ENCODE data around the gene TRIM28. TPM values are rescaled to one million over a fixed set of nuclear protein-coding genes. Genes with fewer than 3 reads are reported as not detected.

Gene TRIM28
- polyA plus RNA-seq, 1 experiment, result 476 TPM

DNA sequence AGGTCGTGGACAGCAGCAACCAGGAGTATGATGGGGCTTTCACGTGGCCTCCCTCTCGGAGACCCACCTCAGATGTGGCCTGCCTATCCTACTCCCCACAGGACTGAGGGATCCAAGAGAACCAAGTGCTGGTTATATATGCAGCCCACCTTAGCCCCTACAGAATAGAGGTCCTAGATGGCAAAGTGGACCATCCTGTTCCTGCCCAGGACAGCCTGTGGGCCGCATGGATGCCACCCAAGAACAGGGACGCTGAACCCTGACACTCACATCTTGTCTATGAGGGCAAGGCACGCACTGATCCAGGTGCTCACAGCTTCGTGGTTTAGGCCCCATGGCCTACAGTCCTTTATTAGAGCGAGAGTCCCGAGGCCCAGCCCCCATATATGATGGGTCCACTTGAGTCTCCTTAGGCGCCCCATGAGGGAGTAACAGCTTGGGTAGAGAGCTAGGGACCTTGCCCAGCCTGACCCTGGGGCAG lies 30.6 kb upstream of the TRIM28 start:
- POLR2A ChIA-PET, result no interaction called here

DNA sequence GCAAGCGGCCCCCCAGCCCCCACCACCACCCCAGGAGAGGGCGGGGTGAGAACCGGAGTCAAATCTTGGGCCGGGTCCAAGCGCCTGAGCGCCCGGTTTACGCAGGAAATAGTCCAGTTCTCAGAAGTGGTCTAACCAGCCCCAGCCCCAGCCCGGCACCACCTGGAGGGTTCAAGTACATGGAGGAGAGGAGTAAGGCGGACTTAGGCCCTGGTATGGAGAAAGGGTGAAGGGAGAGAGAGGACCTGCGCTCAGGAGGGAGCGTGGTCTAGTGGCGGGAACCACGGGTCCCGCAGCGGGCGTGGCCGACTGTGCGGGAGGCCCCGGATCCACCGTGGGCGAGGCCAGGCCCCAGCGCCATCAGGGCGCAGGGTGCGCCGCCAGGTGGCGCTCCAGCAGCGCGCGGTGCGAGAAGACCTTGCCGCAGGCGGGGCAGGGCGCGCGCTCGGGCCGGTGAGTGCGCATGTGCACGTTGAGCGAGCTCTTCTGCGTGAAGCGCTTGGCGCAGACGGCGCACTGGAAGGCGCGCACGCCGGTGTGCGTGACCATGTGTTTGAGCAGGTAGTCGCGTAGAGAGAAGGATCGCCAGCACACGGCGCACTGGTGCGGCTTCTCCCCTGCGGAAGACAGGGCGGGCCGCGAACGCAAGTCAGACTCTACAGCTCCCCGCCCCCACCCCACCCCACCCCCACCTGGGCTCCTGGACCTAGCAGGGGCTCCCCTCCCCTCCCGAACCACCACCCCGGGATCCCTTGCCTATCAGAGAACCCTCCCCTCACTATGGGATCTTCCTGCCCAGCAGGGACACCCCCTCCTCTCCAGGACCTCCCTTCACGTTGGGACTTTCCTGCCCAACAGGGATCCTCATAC lies 29.9 kb upstream of the TRIM28 start:
- Histone ChIP-seq H3K27me3 (ENCODE audit: control insufficient read depth, insufficient read depth, low read length) (no peaks in the 10 kb centered on the region), H3K4me3 (ENCODE audit: low read depth, low read length) (peak overlapping the region; percentile 39), H3K36me3 (ENCODE audit: control insufficient read depth, insufficient read depth, low read length) (peaks cover 9% of the 10 kb centered on the region)
- POLR2A ChIA-PET, result no interaction called here
- TF ChIP-seq, protein P1, sequence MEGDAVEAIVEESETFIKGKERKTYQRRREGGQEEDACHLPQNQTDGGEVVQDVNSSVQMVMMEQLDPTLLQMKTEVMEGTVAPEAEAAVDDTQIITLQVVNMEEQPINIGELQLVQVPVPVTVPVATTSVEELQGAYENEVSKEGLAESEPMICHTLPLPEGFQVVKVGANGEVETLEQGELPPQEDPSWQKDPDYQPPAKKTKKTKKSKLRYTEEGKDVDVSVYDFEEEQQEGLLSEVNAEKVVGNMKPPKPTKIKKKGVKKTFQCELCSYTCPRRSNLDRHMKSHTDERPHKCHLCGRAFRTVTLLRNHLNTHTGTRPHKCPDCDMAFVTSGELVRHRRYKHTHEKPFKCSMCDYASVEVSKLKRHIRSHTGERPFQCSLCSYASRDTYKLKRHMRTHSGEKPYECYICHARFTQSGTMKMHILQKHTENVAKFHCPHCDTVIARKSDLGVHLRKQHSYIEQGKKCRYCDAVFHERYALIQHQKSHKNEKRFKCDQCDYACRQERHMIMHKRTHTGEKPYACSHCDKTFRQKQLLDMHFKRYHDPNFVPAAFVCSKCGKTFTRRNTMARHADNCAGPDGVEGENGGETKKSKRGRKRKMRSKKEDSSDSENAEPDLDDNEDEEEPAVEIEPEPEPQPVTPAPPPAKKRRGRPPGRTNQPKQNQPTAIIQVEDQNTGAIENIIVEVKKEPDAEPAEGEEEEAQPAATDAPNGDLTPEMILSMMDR (IDR thresholded peaks at IDR 0.05; ENCODE audit: insufficient read depth, low read depth, low read length), result peak; percentile 46
- CTCF ChIA-PET, result interaction anchor here (0.6 to 2.3 kb wide), 7 partner anchors 10 to 71 kb away, joined by 3 to 11 read pairs (median 4); partner anchors contain the start of gene TRIM28
- DNase-seq (ENCODE audit: low read depth), result peak; percentile 26

More for the DNA sequence above, 30.6 kb upstream of the TRIM28 start:
- TF ChIP-seq, protein P1 (IDR thresholded peaks at IDR 0.05; ENCODE audit: insufficient read depth, low read depth, low read length), result no peak
- no peak for DNase-seq (ENCODE audit: low read depth)
- Histone ChIP-seq H3K27me3 (ENCODE audit: control insufficient read depth, insufficient read depth, low read length) (no peaks in the 10 kb centered on the region), H3K36me3 (ENCODE audit: control insufficient read depth, insufficient read depth, low read length) (peaks cover 9% of the 10 kb centered on the region), H3K4me3 (ENCODE audit: low read depth, low read length) (no peak overlapping the region)
- CTCF ChIA-PET, result interaction anchor here (1.0 to 2.3 kb wide), 6 partner anchors 9 to 71 kb away, joined by 3 to 11 read pairs (median 4); partner anchors contain the start of gene TRIM28

DNA sequence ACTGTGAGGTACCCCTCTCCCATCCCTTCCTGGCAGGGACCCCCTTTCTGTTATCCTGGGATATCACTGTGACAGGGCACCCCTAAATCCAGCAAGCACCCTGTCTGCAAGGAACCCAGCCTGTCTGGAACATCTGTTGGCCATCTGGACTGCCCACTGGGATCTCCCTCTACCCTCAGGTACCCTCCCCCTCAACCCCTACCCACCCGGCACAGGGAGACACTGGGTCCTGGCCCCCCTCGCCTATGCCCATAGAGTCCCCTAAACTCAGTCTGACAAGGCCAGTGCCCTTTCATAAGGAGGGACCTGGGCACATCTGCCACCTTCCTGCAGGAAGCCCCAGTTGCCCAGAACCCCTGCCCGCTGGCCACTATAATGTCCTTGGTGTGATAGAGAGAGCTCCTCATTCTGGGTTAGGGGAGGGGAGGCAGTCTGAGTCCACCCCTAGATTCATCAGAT lies 29.3 kb upstream of the TRIM28 start:
- no peaks in the 10 kb centered on the region for H3K27me3 ChIP-seq (ENCODE audit: control insufficient read depth, insufficient read depth, low read length)
- TF ChIP-seq, protein P1 (IDR thresholded peaks at IDR 0.05; ENCODE audit: insufficient read depth, low read depth, low read length), result no peak
- POLR2A ChIA-PET, result no interaction called here
- CTCF ChIA-PET, result interaction anchor here (0.6 to 2.3 kb wide), 6 partner anchors 10 to 70 kb away, joined by 3 to 11 read pairs (median 4); partner anchors contain the start of gene TRIM28
- peak overlapping the region; percentile 39 for H3K4me3 ChIP-seq (ENCODE audit: low read depth, low read length)
- no peak for DNase-seq (ENCODE audit: low read depth)
- H3K36me3 ChIP-seq (ENCODE audit: control insufficient read depth, insufficient read depth, low read length), result peaks cover 9% of the 10 kb centered on the region

DNA sequence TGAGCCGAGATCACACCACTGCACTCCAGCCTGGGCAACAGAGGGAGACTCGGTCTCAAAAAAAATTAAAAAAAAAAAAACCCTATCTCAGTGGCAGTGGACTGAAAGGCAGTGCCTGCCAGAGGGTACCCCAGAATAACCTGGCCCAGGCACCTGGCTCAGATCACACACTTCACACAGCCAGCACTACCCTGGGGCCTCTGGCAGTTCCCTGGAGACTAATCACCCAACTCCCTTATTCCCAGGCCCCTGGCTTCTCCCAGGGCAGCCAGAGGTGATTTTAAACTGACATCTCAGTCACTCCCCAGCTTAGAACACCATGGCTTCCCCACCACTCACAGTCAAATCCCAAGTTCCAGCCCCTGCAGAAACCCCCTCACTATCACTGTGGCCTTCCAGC lies 28.6 kb upstream of the TRIM28 start:
- ChIA-PET CTCF (interaction anchor here (2.3 kb wide), 1 partner anchor 66 kb away, joined by 11 read pairs; no protein-coding TSS in a partner anchor), POLR2A (no interaction called here)
- H3K27me3 ChIP-seq (ENCODE audit: control insufficient read depth, insufficient read depth, low read length), result no peaks in the 10 kb centered on the region
- TF ChIP-seq, protein P1 (IDR thresholded peaks at IDR 0.05; ENCODE audit: insufficient read depth, low read depth, low read length), result no peak
- H3K36me3 ChIP-seq (ENCODE audit: control insufficient read depth, insufficient read depth, low read length), result peaks cover 9% of the 10 kb centered on the region
- H3K4me3 ChIP-seq (ENCODE audit: low read depth, low read length), result no peak overlapping the region
- no peak for DNase-seq (ENCODE audit: low read depth)

DNA sequence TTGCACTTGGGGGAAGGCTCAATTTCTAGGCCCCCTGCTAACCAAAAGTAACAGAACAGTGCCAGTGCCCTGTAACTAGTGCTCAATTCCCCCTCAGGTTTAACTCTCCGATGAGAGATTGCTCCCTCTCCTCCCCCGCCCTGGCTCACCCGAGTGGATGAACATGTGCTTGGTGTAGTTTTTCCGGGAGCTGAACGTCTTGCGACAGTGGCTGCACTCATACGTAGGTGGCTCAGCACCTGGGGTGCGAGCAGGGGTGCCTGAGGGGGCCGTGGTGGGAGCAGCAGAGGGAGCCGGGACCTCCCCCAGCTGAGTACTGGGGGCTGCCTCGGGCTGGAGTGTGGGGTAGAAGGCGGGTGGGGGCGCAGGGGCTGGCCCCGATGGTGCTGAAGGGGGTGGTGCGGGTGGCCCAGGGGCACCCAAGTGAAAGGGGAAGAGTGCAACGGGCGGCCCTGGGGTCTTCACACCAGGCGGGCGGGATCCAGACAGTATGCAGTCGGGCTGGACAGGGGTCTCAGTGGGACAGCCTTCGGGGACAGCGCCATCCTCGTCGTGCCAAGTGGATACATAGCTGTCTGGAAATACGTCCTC lies 27.5 kb upstream of the TRIM28 start:
- DNase-seq (ENCODE audit: low read depth), result no peak
- ChIA-PET POLR2A (no interaction called here), CTCF (no interaction called here)
- no peak overlapping the region for H3K4me3 ChIP-seq (ENCODE audit: low read depth, low read length)
- H3K36me3 ChIP-seq (ENCODE audit: control insufficient read depth, insufficient read depth, low read length), result peaks cover 9% of the 10 kb centered on the region
- TF ChIP-seq, protein P1 (IDR thresholded peaks at IDR 0.05; ENCODE audit: insufficient read depth, low read depth, low read length), result no peak
- H3K27me3 ChIP-seq (ENCODE audit: control insufficient read depth, insufficient read depth, low read length), result no peaks in the 10 kb centered on the region

All from BJ (cell line).